Activated CD4-positive, alpha-beta T cell treated with anti-CD3 and anti-CD28 coated beads, Interleukin-2, amount 10 ng/mL, durations not matched to agents 7 days and 5 days (primary cell): ENCODE data around the gene RNASE4. TPM values are rescaled to one million over a fixed set of nuclear protein-coding genes. Genes with fewer than 3 reads are reported as not detected.
"Not testable (repeated sequence)": the region's sequence is repeated elsewhere in the genome, so short reads cannot be mapped to it uniquely, and the experiment has no call there.

Experiments used
- CTCF ChIA-PET: fragments of 350-600 bp; sonication (Branson Sonifier 250); formaldehyde crosslinking; loops from one replicate; lab custom pipeline; 2021; ENCODE audit warnings: antibody characterized with exemption; lab: Charles Lee
- POLR2A ChIA-PET: fragments of 350-600 bp; sonication (Branson Sonifier 250); formaldehyde crosslinking; loops from one replicate; lab custom pipeline; 2021; ENCODE audit warnings: antibody characterized with exemption; lab: Charles Lee
- DNase-seq: peaks from one replicate; pipeline ENCODE4 v3.0.0-alpha.2; 2020
- H3K27ac Mint-ChIP-seq: one replicate; pipeline ENCODE4 v1.8.0; 2021; ENCODE audit warnings: mild to moderate bottlenecking, moderate library complexity, mixed read lengths
- H3K27me3 Mint-ChIP-seq: one replicate; pipeline ENCODE4 v1.8.0; 2021; ENCODE audit warnings: mixed read lengths
- H3K36me3 Mint-ChIP-seq: one replicate; pipeline ENCODE4 v1.8.0; 2021; ENCODE audit warnings: low read depth, mixed read lengths
- H3K4me1 Mint-ChIP-seq: one replicate; pipeline ENCODE4 v1.8.0; 2021; ENCODE audit warnings: mixed read lengths
- H3K4me3 Mint-ChIP-seq: one replicate; pipeline ENCODE4 v1.8.0; 2021; ENCODE audit warnings: mild to moderate bottlenecking, moderate library complexity, mixed read lengths
- H3K9me3 Mint-ChIP-seq: one replicate; pipeline ENCODE4 v1.8.0; 2021; ENCODE audit warnings: mixed read lengths
- total RNA-seq, 2 experiments: library from RNA; stranded (reverse); gene quantifications; one replicate each; pipeline ENCODE4 v1.2.3, GENCODE V29; 2021

The RNASE4 gene
- total RNA-seq, 2 experiments from 2014 or later, result 0.92 to 1.4 TPM

GRCh38 chr14:20659336-20659735 is 25.0 kb upstream of the RNASE4 start:
- POLR2A ChIA-PET, result no interaction called here
- Mint-ChIP-seq H3K27me3 (peaks cover 38% of the 10 kb centered on the region), H3K36me3 (no peaks in the 10 kb centered on the region), H3K4me3 (no peak overlapping the region), H3K27ac (no peak overlapping the region), H3K4me1 (peaks cover 38% of the 10 kb centered on the region), H3K9me3 (no peaks in the 10 kb centered on the region)
- CTCF ChIA-PET, result interaction anchor here (0.9 to 4.8 kb wide), 4 partner anchors 9 to 47 kb away, joined by 3 to 32 read pairs (median 3); no protein-coding TSS in a partner anchor
- DNase-seq, result no peak

- Mint-ChIP-seq H3K9me3 (no peaks in the 10 kb centered on the region), H3K36me3 (no peaks in the 10 kb centered on the region), H3K4me3 (no peak overlapping the region), H3K4me1 (peaks cover 39% of the 10 kb centered on the region), H3K27me3 (peaks cover 39% of the 10 kb centered on the region), H3K27ac (no peak overlapping the region)
- POLR2A ChIA-PET, result no interaction called here
- CTCF ChIA-PET, result interaction anchor here (0.9 to 4.8 kb wide), 2 partner anchors 32 to 47 kb away, joined by 3 to 32 read pairs; no protein-coding TSS in a partner anchor
- DNase-seq, result no peak
These were observed 24.5 kb upstream of the RNASE4 start for GRCh38 chr14:20659813-20660395.

GRCh38 chr14:20661197-20661596 is 23.2 kb upstream of the RNASE4 start:
- POLR2A ChIA-PET, result no interaction called here

GRCh38 chr14:20662968-20663732 is 21.2 kb upstream of the RNASE4 start:
- ChIA-PET POLR2A (interaction anchor here (0.6 to 0.7 kb wide), 2 partner anchors 12 to 18 kb away, joined by 3 to 6 read pairs; no protein-coding TSS in a partner anchor), CTCF (interaction anchor here (1.0 to 2.1 kb wide), 6 partner anchors 13 to 33 kb away, joined by 3 to 13 read pairs (median 6); partner anchors contain the start of gene RNASE4)

More at GRCh38 chr14:20661197-20661596, 23.2 kb upstream of the RNASE4 start:
- DNase-seq, result no peak
- peaks cover 39% of the 10 kb centered on the region for H3K4me1 Mint-ChIP-seq
- no peaks in the 10 kb centered on the region for H3K36me3 Mint-ChIP-seq
- no peak overlapping the region for H3K4me3 Mint-ChIP-seq
- CTCF ChIA-PET, result interaction anchor here (0.6 to 4.8 kb wide), 3 partner anchors 31 to 48 kb away, joined by 3 to 32 read pairs (median 3); no protein-coding TSS in a partner anchor
- no peak overlapping the region for H3K27ac Mint-ChIP-seq
- no peaks in the 10 kb centered on the region for H3K9me3 Mint-ChIP-seq
- H3K27me3 Mint-ChIP-seq, result peaks cover 26% of the 10 kb centered on the region

GRCh38 chr14:20666400-20666961 is 17.9 kb upstream of the RNASE4 start:
- peaks cover 56% of the 10 kb centered on the region for H3K4me1 Mint-ChIP-seq
- H3K27me3 Mint-ChIP-seq, result peaks cover 15% of the 10 kb centered on the region
- H3K9me3 Mint-ChIP-seq, DNase-seq, H3K36me3 Mint-ChIP-seq, H3K4me3 Mint-ChIP-seq, H3K27ac Mint-ChIP-seq, POLR2A ChIA-PET: not testable (repeated sequence)
- CTCF ChIA-PET, result interaction anchor here (0.6 to 2.0 kb wide), 3 partner anchors 10 to 15 kb away, joined by 3 to 4 read pairs (median 4); no protein-coding TSS in a partner anchor

More at GRCh38 chr14:20662968-20663732, 21.2 kb upstream of the RNASE4 start:
- Mint-ChIP-seq H3K9me3 (peaks cover 4% of the 10 kb centered on the region), H3K27me3 (peaks cover 15% of the 10 kb centered on the region), H3K4me3 (peak overlapping the region; percentile 66), H3K27ac (peak overlapping the region; percentile 55), H3K4me1 (peaks cover 46% of the 10 kb centered on the region), H3K36me3 (peaks cover 3% of the 10 kb centered on the region)
- DNase-seq, result peak; percentile 82

- CTCF ChIA-PET, result interaction anchor here (0.6 to 4.7 kb wide), 4 partner anchors 9 to 24 kb away, joined by 3 to 42 read pairs (median 5); partner anchors contain the start of gene RNASE4
- Mint-ChIP-seq H3K9me3 (peaks cover 10% of the 10 kb centered on the region), H3K27me3 (peaks cover 13% of the 10 kb centered on the region), H3K27ac (peak overlapping the region; percentile 88), H3K4me3 (no peak overlapping the region), H3K4me1 (peaks cover 46% of the 10 kb centered on the region), H3K36me3 (peaks cover 9% of the 10 kb centered on the region)
- POLR2A ChIA-PET, result interaction anchor here (1.4 kb wide), 1 partner anchor 13 kb away, joined by 7 read pairs; no protein-coding TSS in a partner anchor
- DNase-seq, result peak; percentile 25
These were observed 16.4 kb upstream of the RNASE4 start for GRCh38 chr14:20667957-20668356.

GRCh38 chr14:20668969-20669368 is 15.4 kb upstream of the RNASE4 start:
- no peak overlapping the region for H3K27ac Mint-ChIP-seq
- POLR2A ChIA-PET, result interaction anchor here (0.6 to 1.4 kb wide), 2 partner anchors 12 to 182 kb away, joined by 6 to 7 read pairs; no protein-coding TSS in a partner anchor

GRCh38 chr14:20671597-20672283 is 12.6 kb upstream of the RNASE4 start:
- H3K4me3 Mint-ChIP-seq, result no peak overlapping the region
- H3K27ac Mint-ChIP-seq, result no peak overlapping the region
- peaks cover 3% of the 10 kb centered on the region for H3K27me3 Mint-ChIP-seq
- CTCF ChIA-PET, result interaction anchor here (4.7 kb wide), 1 partner anchor 10 kb away, joined by 42 read pairs; the partner anchor contains the start of gene RNASE4
- POLR2A ChIA-PET, result no interaction called here
- peaks cover 9% of the 10 kb centered on the region for H3K36me3 Mint-ChIP-seq
- peaks cover 30% of the 10 kb centered on the region for H3K4me1 Mint-ChIP-seq
- H3K9me3 Mint-ChIP-seq, result peaks cover 10% of the 10 kb centered on the region
- no peak for DNase-seq

More at GRCh38 chr14:20668969-20669368, 15.4 kb upstream of the RNASE4 start:
- Mint-ChIP-seq H3K27me3 (peaks cover 5% of the 10 kb centered on the region), H3K4me3 (no peak overlapping the region), H3K36me3 (peaks cover 9% of the 10 kb centered on the region), H3K4me1 (peaks cover 37% of the 10 kb centered on the region), H3K9me3 (peaks cover 10% of the 10 kb centered on the region)
- no peak for DNase-seq
- CTCF ChIA-PET, result interaction anchor here (0.8 to 4.7 kb wide), 4 partner anchors 13 to 32 kb away, joined by 3 to 42 read pairs (median 5); partner anchors contain the start of gene RNASE4

- H3K4me3 Mint-ChIP-seq, result no peak overlapping the region
- peaks cover 7% of the 10 kb centered on the region for H3K4me1 Mint-ChIP-seq
- H3K9me3 Mint-ChIP-seq, result no peaks in the 10 kb centered on the region
- H3K27me3 Mint-ChIP-seq, result peaks cover 3% of the 10 kb centered on the region
- ChIA-PET CTCF (interaction anchor here (0.6 to 3.3 kb wide), 4 partner anchors 9 to 18 kb away, joined by 3 to 8 read pairs (median 4); partner anchors contain the start of gene RNASE4), POLR2A (interaction anchor here (0.7 kb wide), 1 partner anchor 71 kb away, joined by 3 read pairs; no protein-coding TSS in a partner anchor)
- H3K27ac Mint-ChIP-seq, result no peak overlapping the region
- H3K36me3 Mint-ChIP-seq, result peaks cover under 1% of the 10 kb centered on the region
- DNase-seq, result no peak
These were observed 8.7 kb upstream of the RNASE4 start for GRCh38 chr14:20675669-20676068.

- Mint-ChIP-seq H3K4me3 (no peak overlapping the region), H3K36me3 (no peaks in the 10 kb centered on the region), H3K9me3 (no peaks in the 10 kb centered on the region), H3K27me3 (peaks cover 3% of the 10 kb centered on the region), H3K27ac (no peak overlapping the region), H3K4me1 (peaks cover 6% of the 10 kb centered on the region)
- no peak for DNase-seq
- ChIA-PET POLR2A (no interaction called here), CTCF (interaction anchor here (0.6 to 3.3 kb wide), 6 partner anchors 9 to 18 kb away, joined by 3 to 8 read pairs (median 4); partner anchors contain the start of gene RNASE4)
These were observed 8.3 kb upstream of the RNASE4 start for GRCh38 chr14:20676072-20676471.

- ChIA-PET CTCF (interaction anchor here (1.0 to 7.3 kb wide), 7 partner anchors 11 to 67 kb away, joined by 3 to 42 read pairs (median 9); no protein-coding TSS in a partner anchor), POLR2A (no interaction called here)
- H3K9me3 Mint-ChIP-seq, result no peaks in the 10 kb centered on the region
- no peaks in the 10 kb centered on the region for H3K36me3 Mint-ChIP-seq
- no peak for DNase-seq
- no peak overlapping the region for H3K4me3 Mint-ChIP-seq
- no peak overlapping the region for H3K27ac Mint-ChIP-seq
- H3K27me3 Mint-ChIP-seq, result peaks cover 3% of the 10 kb centered on the region
- peaks cover 5% of the 10 kb centered on the region for H3K4me1 Mint-ChIP-seq
These were observed 4.5 kb upstream of the RNASE4 start for GRCh38 chr14:20679907-20680306.
